ENCODE results near the gene HERC2. TPM values are rescaled to one million over a fixed set of nuclear protein-coding genes. Genes with fewer than 3 reads are reported as not detected.

The HERC2 gene
- total and polyA plus RNA-seq, 12 donors, result 24.4 to 77.0 (median 60.3) TPM

DNA sequence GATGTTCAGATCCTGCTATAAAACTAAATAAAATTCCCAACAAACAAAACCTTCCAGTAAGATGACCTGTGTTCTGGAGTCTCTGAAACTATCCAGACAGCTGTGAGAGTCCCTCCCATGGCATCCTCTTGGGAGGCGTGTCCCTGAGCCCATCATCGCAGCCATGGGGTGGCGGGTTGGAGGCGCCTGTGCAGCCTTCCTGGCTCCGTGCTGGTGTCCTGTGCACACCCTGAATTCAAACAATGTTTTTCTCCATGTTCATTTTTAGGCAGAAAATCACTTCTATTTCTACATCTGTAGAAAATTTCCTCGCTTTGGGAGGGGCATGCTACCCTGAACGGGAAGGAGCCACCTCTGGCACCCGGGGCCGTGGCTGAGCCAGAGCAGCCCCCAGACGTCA is 203.4 kb downstream of the HERC2 start:
- ATAC-seq (no peak), DNase-seq (no peak)
- H3K27me3 ChIP-seq, result no peaks in the 10 kb centered on the region
- no peaks in the 10 kb centered on the region for H3K9me3 ChIP-seq
- H3K4me1 ChIP-seq, result no peaks in the 10 kb centered on the region
- intact Hi-C loops (cut with DNase I), result no loop called here
- TF ChIP-seq, protein P1, sequence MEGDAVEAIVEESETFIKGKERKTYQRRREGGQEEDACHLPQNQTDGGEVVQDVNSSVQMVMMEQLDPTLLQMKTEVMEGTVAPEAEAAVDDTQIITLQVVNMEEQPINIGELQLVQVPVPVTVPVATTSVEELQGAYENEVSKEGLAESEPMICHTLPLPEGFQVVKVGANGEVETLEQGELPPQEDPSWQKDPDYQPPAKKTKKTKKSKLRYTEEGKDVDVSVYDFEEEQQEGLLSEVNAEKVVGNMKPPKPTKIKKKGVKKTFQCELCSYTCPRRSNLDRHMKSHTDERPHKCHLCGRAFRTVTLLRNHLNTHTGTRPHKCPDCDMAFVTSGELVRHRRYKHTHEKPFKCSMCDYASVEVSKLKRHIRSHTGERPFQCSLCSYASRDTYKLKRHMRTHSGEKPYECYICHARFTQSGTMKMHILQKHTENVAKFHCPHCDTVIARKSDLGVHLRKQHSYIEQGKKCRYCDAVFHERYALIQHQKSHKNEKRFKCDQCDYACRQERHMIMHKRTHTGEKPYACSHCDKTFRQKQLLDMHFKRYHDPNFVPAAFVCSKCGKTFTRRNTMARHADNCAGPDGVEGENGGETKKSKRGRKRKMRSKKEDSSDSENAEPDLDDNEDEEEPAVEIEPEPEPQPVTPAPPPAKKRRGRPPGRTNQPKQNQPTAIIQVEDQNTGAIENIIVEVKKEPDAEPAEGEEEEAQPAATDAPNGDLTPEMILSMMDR (IDR thresholded peaks at IDR 0.05), result no peak
- 91 to 94% methylated on average over 10 of the region's 10 CpGs for WGBS, 2 donors
- no peak overlapping the region for H3K27ac ChIP-seq
- no peak overlapping the region for H3K4me3 ChIP-seq
- H3K36me3 ChIP-seq, result peaks cover 0 to 100% (median 36%) of the 10 kb centered on the region in 9 donors

DNA sequence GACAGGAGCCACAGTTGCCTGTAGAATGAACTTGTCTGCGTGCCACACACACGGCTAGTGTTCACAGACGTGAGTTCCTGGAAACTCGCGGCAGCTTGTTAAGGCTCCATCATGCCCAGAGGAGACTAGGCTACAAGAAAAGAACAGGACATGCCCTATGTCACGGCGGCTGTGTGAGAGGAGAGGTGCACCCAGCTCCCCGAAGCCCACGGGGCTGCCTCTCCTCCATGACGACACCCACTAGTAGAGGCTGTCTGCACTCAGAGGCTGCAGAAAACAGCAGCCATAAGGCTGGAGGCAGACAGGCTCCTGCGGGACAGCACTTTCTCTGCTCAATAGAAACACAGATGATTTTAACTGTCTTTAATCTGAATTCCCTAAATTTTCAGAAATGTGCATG is 203.9 kb downstream of the HERC2 start:
- TF ChIP-seq, protein P1 (IDR thresholded peaks at IDR 0.05), result no peak
- DNase-seq (no peak), ATAC-seq (peak in 2 of 8 donors; percentile 12 to 61)
- H3K9me3 ChIP-seq, result no peaks in the 10 kb centered on the region
- H3K27ac ChIP-seq, result no peak overlapping the region
- no peaks in the 10 kb centered on the region for H3K4me1 ChIP-seq
- no peak overlapping the region for H3K4me3 ChIP-seq
- peaks cover 0 to 100% (median 41%) of the 10 kb centered on the region in 9 donors for H3K36me3 ChIP-seq
- 52 to 83% methylated on average over 11 of the region's 11 CpGs for WGBS, 2 donors
- no peaks in the 10 kb centered on the region for H3K27me3 ChIP-seq
- intact Hi-C loops (cut with DNase I), result no loop called here

DNA sequence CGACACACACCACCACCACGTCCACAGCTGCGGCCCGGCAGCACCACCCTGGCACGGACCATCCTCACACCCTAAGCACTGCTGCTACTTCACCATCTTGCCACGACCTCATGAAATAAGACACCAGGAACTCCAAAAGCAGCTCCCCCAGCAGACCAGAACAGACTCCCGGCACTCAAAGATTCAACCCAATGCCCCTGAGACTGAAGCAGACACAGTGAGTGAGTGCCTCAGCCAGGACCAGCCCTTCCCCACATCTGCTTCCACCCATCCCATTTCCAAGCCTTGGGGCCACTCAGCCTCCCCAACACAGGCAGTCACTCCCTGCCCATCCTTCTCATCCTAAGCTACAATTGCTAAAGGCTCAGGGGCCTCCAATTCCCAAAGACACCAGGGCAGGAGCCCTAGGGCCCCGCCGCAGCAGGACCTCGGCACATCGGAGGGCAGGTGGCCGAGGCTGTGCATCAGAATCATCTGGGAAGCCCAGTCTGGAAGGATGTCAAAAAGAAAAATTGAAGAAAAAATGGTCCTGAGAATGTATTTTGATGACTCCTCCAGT is 204.5 kb downstream of the HERC2 start:
- WGBS, 2 donors, result 92 to 95% methylated on average over 12 of the region's 12 CpGs
- no peak overlapping the region for H3K4me3 ChIP-seq
- ATAC-seq, result no peak
- H3K4me1 ChIP-seq, result no peaks in the 10 kb centered on the region
- intact Hi-C loops (cut with DNase I), result no loop called here
- H3K27me3 ChIP-seq, result no peaks in the 10 kb centered on the region
- DNase-seq, result no peak
- no peak overlapping the region for H3K27ac ChIP-seq
- TF ChIP-seq, protein P1 (IDR thresholded peaks at IDR 0.05), result no peak
- H3K36me3 ChIP-seq, result peaks cover 0 to 100% (median 45%) of the 10 kb centered on the region in 9 donors
- H3K9me3 ChIP-seq, result no peaks in the 10 kb centered on the region

DNA sequence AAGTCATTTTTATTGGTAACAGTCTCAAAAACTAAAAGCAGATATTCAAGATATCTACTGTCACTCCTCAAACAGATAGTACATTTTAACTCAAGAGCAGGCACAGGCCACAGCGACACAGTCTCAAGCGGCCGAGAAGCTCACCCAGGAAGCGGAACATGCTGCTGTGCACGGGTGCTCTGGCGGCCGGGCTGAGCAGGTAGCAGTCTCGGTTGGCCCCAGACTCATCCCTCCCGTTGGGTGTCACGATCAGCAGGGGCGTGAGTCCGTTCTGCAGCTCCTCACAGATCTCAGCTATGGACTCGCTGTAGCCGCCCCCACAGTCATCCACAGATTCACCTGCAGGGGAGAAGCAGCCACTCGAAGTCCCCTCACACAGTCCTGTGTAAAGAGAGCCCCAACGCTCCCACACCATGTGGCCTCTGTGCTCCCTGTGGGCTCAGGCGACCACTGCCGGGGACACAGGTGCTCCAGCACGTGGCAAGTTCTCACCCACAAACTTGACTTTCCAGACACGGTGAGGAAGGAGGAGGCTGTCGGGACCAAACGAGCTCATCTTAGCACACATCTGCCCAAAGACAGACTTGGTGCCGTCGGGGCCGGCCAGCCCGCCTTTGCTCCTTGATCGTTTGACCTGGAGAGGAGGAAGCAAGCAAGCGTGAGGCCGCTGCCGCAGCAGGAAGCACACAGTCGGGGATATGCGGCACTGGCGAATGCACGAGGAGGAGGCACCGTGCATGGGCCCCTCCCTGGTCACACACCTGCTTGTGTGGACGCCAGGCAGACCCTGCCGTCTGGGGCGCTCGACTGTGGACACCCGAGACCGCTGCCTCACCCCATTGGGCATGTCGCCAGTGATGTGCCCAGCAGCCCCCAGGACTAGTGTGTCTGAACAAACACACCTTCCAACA is 205.2 kb downstream of the HERC2 start:
- Histone ChIP-seq H3K9me3 (no peaks in the 10 kb centered on the region), H3K4me1 (no peaks in the 10 kb centered on the region), H3K36me3 (peaks cover 0 to 100% (median 51%) of the 10 kb centered on the region in 9 donors), H3K27me3 (no peaks in the 10 kb centered on the region), H3K27ac (no peak overlapping the region), H3K4me3 (no peak overlapping the region)
- intact Hi-C loops (cut with DNase I), result no loop called here
- TF ChIP-seq, protein P1 (IDR thresholded peaks at IDR 0.05), result no peak
- no peak for DNase-seq
- WGBS, 2 donors, result 92 to 95% methylated on average over 42 of the region's 42 CpGs
- no peak for ATAC-seq

Measured in heart right ventricle (tissue), 16 donors.